HEK293 (cell line): ENCODE measurements around the gene SLC6A6.

Source experiments
- GFI1B ChIP-seq: fragments of 450-650 bp; formaldehyde crosslinking; IDR thresholded peaks from 2 replicates; pipeline ENCODE4 v1.5.1; 2016; ENCODE audit warnings: missing biosample characterization, missing genetic modification characterization
- GLI2 ChIP-seq: fragments of 450-650 bp; formaldehyde crosslinking; IDR thresholded peaks from 2 replicates; pipeline ENCODE4; 2017; ENCODE audit warnings: missing biosample characterization, missing genetic modification characterization, low read depth, borderline replicate concordance
- HIC1 ChIP-seq: fragments of 450-650 bp; formaldehyde crosslinking; IDR thresholded peaks from 2 replicates; pipeline ENCODE4 v1.5.1; 2016; ENCODE audit warnings: missing biosample characterization, missing genetic modification characterization
- KLF8 ChIP-seq: fragments of 450-650 bp; formaldehyde crosslinking; IDR thresholded peaks from 2 replicates; pipeline ENCODE4 v1.5.1; 2016; ENCODE audit warnings: missing biosample characterization, missing genetic modification characterization
- PRDM4 ChIP-seq: fragments of 450-650 bp; formaldehyde crosslinking; IDR thresholded peaks from 2 replicates; pipeline ENCODE4 v1.5.1; 2017; ENCODE audit warnings: missing biosample characterization, missing genetic modification characterization
- SALL2 ChIP-seq: fragments of 450-650 bp; formaldehyde crosslinking; IDR thresholded peaks from 2 replicates; pipeline ENCODE4 v1.5.0; 2017; ENCODE audit warnings: missing biosample characterization, mild to moderate bottlenecking, missing genetic modification characterization, borderline replicate concordance
- SP7 ChIP-seq: fragments of 450-650 bp; formaldehyde crosslinking; IDR thresholded peaks from 2 replicates; pipeline ENCODE4 v1.5.1; 2016; ENCODE audit warnings: missing biosample characterization, missing genetic modification characterization
- ZBTB17 ChIP-seq: fragments of 450-650 bp; formaldehyde crosslinking; IDR thresholded peaks from 2 replicates; pipeline ENCODE4 v1.5.1; 2016; ENCODE audit warnings: missing biosample characterization, missing genetic modification characterization
- ZEB2 ChIP-seq: fragments of 450-650 bp; formaldehyde crosslinking; IDR thresholded peaks from 2 replicates; pipeline ENCODE4 v1.5.1; 2016; ENCODE audit warnings: missing biosample characterization, missing genetic modification characterization
- ZNF114 ChIP-seq: fragments of 450-650 bp; formaldehyde crosslinking; IDR thresholded peaks from 2 replicates; pipeline ENCODE4 v1.5.0; 2017; ENCODE audit warnings: missing biosample characterization, missing genetic modification characterization
- ZNF132 ChIP-seq: fragments of 450-650 bp; formaldehyde crosslinking; IDR thresholded peaks from 2 replicates; pipeline ENCODE4 v1.5.1; 2017; ENCODE audit warnings: missing biosample characterization, missing genetic modification characterization, borderline replicate concordance
- ZNF133 ChIP-seq: fragments of 450-650 bp; formaldehyde crosslinking; IDR thresholded peaks from 2 replicates; pipeline ENCODE4 v1.5.1; 2016; ENCODE audit warnings: missing biosample characterization, missing genetic modification characterization
- ZNF140 ChIP-seq: fragments of 450-650 bp; formaldehyde crosslinking; IDR thresholded peaks from 2 replicates; pipeline ENCODE4 v1.5.1; 2016; ENCODE audit warnings: missing biosample characterization, missing genetic modification characterization
- ZNF157 ChIP-seq: fragments of 450-650 bp; formaldehyde crosslinking; IDR thresholded peaks from 2 replicates; pipeline ENCODE4 v1.5.1; 2016; ENCODE audit warnings: missing biosample characterization, missing genetic modification characterization
- ZNF169 ChIP-seq: fragments of 450-650 bp; formaldehyde crosslinking; IDR thresholded peaks from 2 replicates; pipeline ENCODE4 v1.5.1; 2016; ENCODE audit warnings: missing biosample characterization, missing genetic modification characterization
- ZNF221 ChIP-seq: fragments of 450-650 bp; formaldehyde crosslinking; IDR thresholded peaks from 2 replicates; pipeline ENCODE4 v1.5.1; 2017; ENCODE audit warnings: missing biosample characterization, missing genetic modification characterization, borderline replicate concordance
- ZNF302 ChIP-seq: fragments of 450-650 bp; formaldehyde crosslinking; IDR thresholded peaks from 2 replicates; pipeline ENCODE4 v1.5.1; 2016; ENCODE audit warnings: missing biosample characterization, missing genetic modification characterization, low read depth
- ZNF311 ChIP-seq: fragments of 450-650 bp; formaldehyde crosslinking; IDR thresholded peaks from 2 replicates; pipeline ENCODE4 v1.5.1; 2017; ENCODE audit warnings: missing biosample characterization, missing genetic modification characterization, borderline replicate concordance
- ZNF362 ChIP-seq: fragments of 450-650 bp; formaldehyde crosslinking; IDR thresholded peaks from 2 replicates; pipeline ENCODE4 v1.5.1; 2016; ENCODE audit warnings: missing biosample characterization, missing genetic modification characterization
- ZNF398 ChIP-seq: fragments of 450-650 bp; formaldehyde crosslinking; IDR thresholded peaks from 2 replicates; pipeline ENCODE4 v1.5.1; 2017; ENCODE audit warnings: missing biosample characterization, missing genetic modification characterization
- ZNF529 ChIP-seq: fragments of 450-650 bp; formaldehyde crosslinking; IDR thresholded peaks from 2 replicates; pipeline ENCODE4 v1.5.1; 2017; ENCODE audit warnings: missing genetic modification characterization, missing biosample characterization; ENCODE audit not compliant: insufficient replicate concordance
- ZNF555 ChIP-seq: fragments of 450-650 bp; formaldehyde crosslinking; conservative IDR thresholded peaks from 2 replicates; pipeline ENCODE4 v1.5.1; 2017; ENCODE audit warnings: missing biosample characterization, mild to moderate bottlenecking, missing genetic modification characterization, inconsistent platforms
- ZNF558 ChIP-seq: fragments of 450-650 bp; formaldehyde crosslinking; IDR thresholded peaks from 2 replicates; pipeline ENCODE4 v1.5.1; 2016; ENCODE audit warnings: missing biosample characterization, missing genetic modification characterization
- ZNF621 ChIP-seq: fragments of 450-650 bp; formaldehyde crosslinking; IDR thresholded peaks from 2 replicates; pipeline ENCODE4 v1.5.1; 2017; ENCODE audit warnings: missing biosample characterization, missing genetic modification characterization
- ZNF639 ChIP-seq: fragments of 450-650 bp; formaldehyde crosslinking; IDR thresholded peaks from 2 replicates; pipeline ENCODE4 v1.5.1; 2016; ENCODE audit warnings: missing biosample characterization, missing genetic modification characterization
- ZNF707 ChIP-seq: fragments of 450-650 bp; formaldehyde crosslinking; IDR thresholded peaks from 2 replicates; pipeline ENCODE4 v1.5.1; 2016; ENCODE audit warnings: missing biosample characterization, missing genetic modification characterization
- ZNF76 ChIP-seq: fragments of 450-650 bp; formaldehyde crosslinking; IDR thresholded peaks from 2 replicates; pipeline ENCODE4; 2016; ENCODE audit warnings: low read depth, missing biosample characterization, missing genetic modification characterization, borderline replicate concordance
- ZSCAN4 ChIP-seq: fragments of 450-650 bp; formaldehyde crosslinking; IDR thresholded peaks from 2 replicates; pipeline ENCODE4 v1.5.1; 2017; ENCODE audit warnings: missing biosample characterization, missing genetic modification characterization
- ZXDB ChIP-seq: fragments of 450-650 bp; formaldehyde crosslinking; IDR thresholded peaks from 2 replicates; pipeline ENCODE4 v1.5.1; 2016; ENCODE audit warnings: missing biosample characterization, missing genetic modification characterization

SLC6A6 gene

GRCh38 chr3:14452740-14453710 lies 50.6 kb downstream of the SLC6A6 start (continued):
- TF ChIP-seq ZNF362 (no peak), ZNF529 (tag by site-specific recombination) (no peak), ZBTB17 (tag by site-specific recombination) (peak; percentile 96), ZNF639 (peak; percentile 20; the same call in 1 of the 2 replicates), ZNF621 (tag by site-specific recombination) (no peak), ZNF398 (peak; percentile 31; the same call in 1 of the 2 replicates), GLI2 (tag by site-specific recombination) (peak; percentile 66; the same call in 1 of the 2 replicates), ZNF558 (tag by site-specific recombination) (0 out of 2 replicates have a peak, but pooled peaks have one; percentile 13), ZNF132 (tag by site-specific recombination) (no peak), ZNF555 (tag by site-specific recombination) (no peak), ZSCAN4 (tag by site-specific recombination) (no peak), ZNF311 (no peak), PRDM4 (peak; percentile 96), ZNF302 (tag by site-specific recombination) (no peak), ZNF140 (tag by site-specific recombination) (no peak), ZNF114 (tag by site-specific recombination) (no peak), KLF8 (tag by site-specific recombination) (peak; percentile 57), ZXDB (peak; percentile 78), ZNF157 (no peak), ZNF133 (tag by site-specific recombination) (no peak), ZNF221 (tag by site-specific recombination) (no peak), ZNF707 (tag by site-specific recombination) (no peak), HIC1 (tag by site-specific recombination) (peak; percentile 55), ZEB2 (peak; percentile 91), SP7 (tag by site-specific recombination) (peak; percentile 98), ZNF169 (tag by site-specific recombination) (no peak), GFI1B (tag by site-specific recombination) (peak; percentile 74), ZNF76 (tag by site-specific recombination) (peak; percentile 46; the same call in 1 of the 2 replicates), SALL2 (tag by site-specific recombination) (no peak)
